NCI-H1417 (cell line): Measurements from ENCODE around the gene GJC2.
A peak's percentile ranks its signal among the peaks of the same experiment; 100 is the strongest.
"Not testable (repeated sequence)": the region's sequence is repeated elsewhere in the genome, so short reads cannot be mapped to it uniquely, and the experiment has no call there.

Experiments used
- DNase-seq, 3 experiments: peaks; one replicate each; lab custom pipeline; 2025; lab: John Stamatoyannopoulos, UW

GJC2 gene

DNA sequence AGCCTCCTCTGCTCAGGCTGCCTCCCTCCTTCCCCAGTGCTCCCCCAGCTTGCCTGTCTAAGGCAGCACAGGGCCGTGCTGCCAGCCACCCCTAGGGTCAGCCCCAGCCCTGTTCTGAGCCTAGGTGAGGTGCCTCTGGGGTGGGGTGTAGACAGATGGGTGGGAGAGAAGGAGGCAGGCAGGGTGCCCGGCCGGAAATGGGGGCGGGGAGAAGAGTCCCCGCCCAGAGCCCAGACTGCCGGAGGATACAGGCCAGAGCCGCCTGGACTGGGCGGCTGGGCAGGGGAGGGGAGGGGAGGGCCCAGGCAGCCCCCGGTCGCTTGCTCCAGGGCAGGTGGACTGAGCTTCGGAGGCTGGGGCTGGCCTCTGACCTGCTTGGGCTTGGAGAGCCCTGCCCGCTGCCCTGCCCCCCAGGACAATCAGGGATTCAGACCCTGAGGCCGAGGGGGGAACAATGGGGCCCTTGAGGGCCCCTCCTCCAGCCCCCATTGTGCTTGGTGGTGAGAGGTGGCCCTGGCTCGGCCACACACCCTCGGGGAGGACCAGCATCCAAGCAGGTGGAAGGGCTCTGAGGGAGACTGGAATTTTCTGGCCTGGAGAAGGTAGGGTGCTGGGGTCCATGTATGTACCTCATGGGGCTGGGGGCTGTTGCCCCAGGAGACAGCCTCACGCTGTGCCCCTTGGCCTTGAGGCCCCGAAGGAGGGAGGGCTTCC lies at the start of gene GJC2:
Gene GJC2 (plus strand): TSS at position 525 of the 714 bp plus-strand sequence. CDS start 7,829 bp downstream, outside the sequence.
- no peak for DNase-seq

DNA sequence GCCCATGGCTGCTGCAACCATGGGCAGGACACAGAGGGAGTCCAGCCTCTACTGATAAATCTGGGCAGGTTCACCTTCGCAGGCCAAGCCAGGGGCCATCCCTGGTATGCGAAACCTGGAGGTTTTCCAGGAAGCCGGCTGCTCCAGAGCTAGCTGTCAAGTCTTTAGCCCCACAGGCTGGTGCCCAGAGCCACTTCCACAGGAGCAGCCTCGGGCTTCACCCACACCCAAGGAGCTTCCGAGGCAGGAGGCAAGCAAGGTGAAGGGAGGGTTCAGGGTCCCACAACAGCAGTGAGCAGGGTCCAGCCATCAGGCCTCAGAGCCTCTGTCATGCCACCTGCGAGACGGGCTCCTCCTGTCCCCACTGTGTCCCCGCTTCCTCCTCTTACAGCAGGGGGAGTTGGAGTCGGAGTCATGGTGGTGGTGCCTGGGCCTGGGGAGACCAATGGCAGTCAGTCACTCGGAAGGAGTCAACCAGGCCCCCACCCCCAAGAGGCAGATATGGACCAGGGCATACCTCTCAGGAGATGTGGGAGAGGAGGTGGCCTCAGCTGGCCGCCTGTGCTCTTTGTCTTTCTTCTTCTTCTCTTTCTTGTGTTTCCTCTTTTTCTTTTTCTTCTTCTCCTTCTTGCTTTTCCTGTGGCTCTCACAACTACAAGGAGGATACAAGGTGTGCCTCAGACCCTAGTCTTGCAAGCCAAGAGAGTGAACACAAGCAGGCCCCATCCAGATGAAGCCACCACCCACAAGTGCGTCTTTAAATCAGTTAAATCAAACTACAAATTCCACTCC lies 48.7 kb upstream of the GJC2 start:
- DNase-seq, result no peak

DNA sequence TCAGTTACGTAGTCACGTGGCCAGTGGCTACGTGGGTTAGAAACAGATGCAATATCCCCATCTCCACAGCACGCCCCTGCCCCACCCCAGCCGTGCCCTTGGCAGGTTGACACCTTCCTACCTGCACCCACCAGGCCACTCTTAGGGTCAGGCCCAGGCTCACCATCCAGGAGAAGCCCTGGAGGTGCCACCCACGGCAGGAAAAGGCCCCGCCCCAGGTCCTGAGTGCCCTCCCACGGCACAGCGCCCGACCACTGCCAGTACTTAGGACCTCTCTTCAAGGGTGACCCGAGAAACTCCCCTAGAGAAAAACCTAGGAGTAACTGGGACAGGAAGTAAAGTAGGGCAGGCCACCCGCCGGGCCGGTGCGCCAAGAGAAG lies 48.1 kb upstream of the GJC2 start:
- peak in 1 of 3 experiments; percentile 35 for DNase-seq

DNA sequence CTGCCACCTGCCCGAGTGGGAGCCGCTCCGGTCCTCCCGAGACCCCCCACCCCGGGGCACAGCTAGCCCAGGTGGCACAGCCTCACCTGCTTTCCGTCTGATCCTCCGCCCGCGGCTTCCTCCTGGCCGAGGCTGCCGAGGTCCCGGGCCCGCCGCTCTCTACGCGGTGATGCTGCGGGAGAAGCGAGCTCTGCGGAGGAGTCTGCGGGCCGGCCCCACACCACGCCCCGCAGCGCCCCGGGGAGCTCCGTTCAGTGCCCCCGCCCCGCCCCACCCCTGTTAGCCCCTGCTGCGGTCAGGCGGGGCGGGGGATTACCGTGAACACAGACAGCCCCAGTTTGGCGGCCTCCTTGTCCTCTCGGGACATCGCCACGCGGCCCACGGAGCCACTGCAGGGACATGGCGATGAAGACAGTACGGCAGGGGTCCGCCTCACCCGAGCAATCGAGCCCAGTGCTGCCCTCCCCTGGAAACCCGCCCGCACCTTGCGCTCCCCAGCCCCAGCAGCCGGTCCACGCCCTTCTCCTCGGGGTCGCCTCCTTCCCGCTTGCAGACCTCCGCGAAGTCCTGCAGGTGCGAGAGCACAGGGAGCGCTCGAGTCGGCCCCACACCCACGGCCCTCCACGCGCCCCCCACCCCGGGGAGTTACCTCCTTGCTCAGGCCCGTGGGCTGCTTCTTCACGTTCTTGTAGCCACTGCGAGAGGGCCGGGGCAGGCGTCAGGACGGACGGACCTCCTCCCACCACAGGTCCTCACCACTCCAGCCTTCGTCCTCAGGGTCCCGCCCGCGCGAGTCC lies 47.5 kb upstream of the GJC2 start:
- DNase-seq, result peak in 2 of 3 experiments; percentile 61 to 65

DNA sequence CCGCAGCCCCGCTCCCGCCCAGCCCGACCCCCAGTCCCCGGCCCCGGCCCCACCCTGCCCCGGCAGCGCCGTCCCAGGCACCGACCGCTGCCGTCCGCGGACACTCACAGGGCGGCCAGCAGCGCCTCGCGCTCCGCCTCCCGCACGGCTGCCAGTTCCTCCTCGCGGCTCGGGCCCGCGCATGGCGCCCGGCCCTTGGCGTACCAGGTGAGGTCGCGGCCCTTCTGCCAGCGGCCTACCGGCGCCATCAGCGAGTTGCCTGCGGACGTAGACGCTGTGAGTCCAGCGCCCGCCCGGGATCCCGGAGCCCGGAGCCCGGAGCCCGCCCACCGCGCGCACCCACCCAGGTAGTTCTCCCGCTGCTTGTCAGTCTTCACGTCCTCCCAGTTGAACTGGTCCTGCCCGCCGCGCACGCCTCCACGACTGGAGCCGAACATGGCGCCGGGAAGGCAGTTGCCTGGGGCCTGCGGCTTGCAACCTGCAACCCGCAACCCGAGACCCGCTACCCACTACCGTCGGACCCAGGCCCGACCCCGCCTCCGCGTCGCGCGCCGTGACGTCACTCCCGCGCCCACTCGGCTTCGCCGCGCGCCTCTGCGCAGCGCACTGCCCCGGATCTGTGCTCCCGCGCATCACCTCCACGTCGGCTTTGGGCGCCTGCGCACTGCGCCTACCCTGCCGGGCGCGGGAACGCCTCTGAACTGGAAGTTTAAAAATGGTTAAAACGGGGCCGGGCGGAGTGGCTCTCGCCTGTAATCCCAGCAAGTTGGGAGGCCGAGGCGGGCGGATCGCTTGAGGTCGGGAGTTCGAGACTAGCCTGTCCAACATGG lies 46.7 kb upstream of the GJC2 start, which contains the start of gene C1orf35:
Gene C1orf35 (minus strand): TSS at position 535 of the 830 bp plus-strand sequence. CDS start 98 bp downstream, at position 437.
- DNase-seq, result peak; percentile 85 to 96 (median 94)

DNA sequence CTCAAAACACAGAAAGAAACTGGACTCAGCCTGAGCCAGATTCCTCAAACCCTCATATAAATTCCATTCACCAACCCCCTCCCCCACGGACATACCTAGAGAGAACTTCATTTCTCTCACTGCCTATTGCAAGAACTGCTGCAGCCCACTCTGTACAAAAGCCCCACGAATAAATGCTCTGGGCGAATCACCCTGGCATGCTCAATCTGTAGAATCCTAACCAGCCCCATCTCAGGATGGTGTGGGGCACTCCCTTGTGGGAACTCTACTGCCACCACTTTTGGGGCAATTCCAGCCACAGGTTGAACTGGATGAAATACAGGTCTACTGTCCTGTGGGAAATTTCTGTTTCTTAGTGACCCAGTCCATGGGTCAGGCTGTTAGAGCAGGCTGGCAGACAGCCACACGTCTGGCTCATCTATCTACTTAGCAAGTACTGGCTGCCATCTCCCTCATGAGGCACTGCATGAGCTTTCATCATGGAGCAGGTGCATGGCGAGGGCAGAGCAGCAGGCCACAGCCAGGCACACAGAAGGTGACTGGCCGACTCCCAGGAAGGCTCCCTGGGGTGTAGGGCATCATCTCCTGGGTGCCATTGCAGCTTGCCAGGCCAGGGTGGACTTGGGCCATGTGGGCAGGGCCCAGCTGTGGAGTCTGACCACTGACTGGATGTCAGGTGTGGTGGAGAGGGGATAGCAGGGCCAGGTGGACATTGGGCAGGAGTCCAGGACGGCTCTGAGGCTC lies 45.0 kb upstream of the GJC2 start:
- DNase-seq, result no peak

GRCh38 chr1:228105270-228105995 lies 44.3 kb upstream of the GJC2 start:
- no peak for DNase-seq

- no peak for DNase-seq
These were observed 43.5 kb upstream of the GJC2 start for GRCh38 chr1:228105996-228106799.

GRCh38 chr1:228106800-228107054 lies 43.0 kb upstream of the GJC2 start:
- DNase-seq, result no peak

DNA sequence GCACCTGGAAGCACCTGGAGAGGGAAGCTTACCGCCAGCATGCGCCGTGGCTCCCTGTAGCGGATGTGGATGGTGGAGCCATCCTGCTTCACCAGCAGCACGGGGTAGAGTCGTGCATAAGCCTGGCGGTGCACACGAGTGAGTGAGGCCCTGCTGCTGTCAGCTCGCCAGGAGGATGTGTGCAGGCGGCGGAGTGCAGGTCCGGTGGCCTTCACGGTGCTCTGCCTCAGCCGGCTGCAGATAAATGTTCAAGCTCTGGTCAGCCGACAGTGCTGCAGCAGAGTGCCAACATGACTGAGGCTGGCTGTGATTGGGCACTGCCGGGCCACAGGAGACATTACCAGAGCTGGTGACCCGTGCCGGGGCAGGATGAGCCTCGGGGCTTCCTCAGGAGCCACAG lies 42.1 kb upstream of the GJC2 start:
- DNase-seq, result no peak

- no peak for DNase-seq
These were observed 41.6 kb upstream of the GJC2 start for GRCh38 chr1:228108055-228108690.

- DNase-seq, result no peak
These were observed 41.0 kb upstream of the GJC2 start for GRCh38 chr1:228108742-228109072.

DNA sequence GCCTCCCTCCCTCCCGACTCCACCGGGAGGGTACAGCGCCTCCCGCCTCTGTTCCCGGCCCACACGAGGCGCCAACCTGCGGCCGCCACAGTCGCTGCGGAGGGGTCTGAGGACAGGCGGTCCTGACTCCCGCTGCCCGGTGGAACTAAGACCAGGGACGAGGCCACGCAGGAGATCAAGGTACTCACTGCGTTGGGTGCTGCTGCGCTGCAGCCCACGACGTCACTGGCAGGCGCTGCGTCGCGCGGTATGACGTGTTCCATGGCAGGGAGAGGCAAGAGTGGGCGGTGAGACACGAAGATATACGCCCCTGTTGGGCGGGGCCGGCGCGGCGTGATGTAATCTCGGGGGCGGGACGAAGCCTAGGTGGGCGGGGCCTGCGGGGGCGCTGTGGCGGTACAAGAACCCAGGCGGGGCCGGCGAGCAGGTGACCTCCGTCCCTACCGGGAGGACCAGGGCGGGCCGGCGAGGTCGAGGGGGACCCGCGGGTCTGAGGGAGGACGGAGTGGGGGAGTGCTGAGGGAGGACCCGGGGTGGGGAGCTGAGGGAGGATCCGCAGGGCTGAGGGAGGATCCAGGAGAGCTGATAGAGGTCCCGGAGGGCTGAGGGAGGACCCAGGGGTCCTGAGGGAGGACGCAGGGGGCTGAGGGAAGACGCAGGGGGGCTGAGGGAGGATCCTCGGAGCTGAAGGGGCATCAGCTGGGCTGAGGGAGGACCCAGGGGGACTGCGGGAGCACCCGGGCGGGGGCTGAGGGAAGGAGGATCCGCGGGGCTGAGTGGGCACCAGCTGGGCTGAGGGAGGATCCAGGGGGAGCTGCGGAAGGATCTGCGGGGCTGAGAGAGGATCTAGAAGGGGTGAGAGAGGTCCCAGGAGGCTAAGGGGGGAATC lies 40.4 kb upstream of the GJC2 start, which contains the start of gene MRPL55:
Gene MRPL55 (minus strand): TSS at position 227 of the 889 bp plus-strand sequence. CDS start 1,039 bp downstream, outside the sequence.
- peak; percentile 92 to 97 (median 95) for DNase-seq

DNA sequence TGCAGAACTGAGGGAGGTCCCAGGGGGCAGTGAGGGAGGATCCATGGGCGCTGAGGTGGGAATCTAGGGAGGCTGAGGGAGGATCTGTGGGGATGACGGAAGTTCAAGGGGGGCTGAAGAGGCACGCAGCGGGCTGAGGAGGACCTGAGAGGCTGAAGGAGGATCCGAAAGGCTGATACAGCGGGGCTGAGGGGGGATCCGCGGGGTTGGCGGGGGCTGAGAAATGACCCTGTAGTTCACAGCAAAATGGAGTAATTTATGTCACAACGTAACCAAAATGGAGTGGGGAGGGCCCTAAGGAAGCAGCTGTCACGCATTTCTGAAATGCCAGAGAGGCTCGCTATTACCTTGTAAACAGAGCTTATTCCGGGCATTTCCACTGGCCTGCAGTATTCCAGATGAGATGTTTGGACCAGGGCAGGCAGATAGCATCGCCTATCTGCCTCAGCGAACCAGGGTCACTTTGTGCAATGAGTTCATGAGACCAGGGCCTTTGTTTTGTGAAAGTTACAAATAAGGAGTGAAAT lies 39.7 kb upstream of the GJC2 start:
- no peak for DNase-seq

- DNase-seq, result no peak
These were observed 39.2 kb upstream of the GJC2 start for GRCh38 chr1:228110556-228110955.

GRCh38 chr1:228111315-228111714 lies 38.4 kb upstream of the GJC2 start:
- not testable (repeated sequence) for DNase-seq

GRCh38 chr1:228112167-228112566 lies 37.6 kb upstream of the GJC2 start:
- DNase-seq, result no peak

DNA sequence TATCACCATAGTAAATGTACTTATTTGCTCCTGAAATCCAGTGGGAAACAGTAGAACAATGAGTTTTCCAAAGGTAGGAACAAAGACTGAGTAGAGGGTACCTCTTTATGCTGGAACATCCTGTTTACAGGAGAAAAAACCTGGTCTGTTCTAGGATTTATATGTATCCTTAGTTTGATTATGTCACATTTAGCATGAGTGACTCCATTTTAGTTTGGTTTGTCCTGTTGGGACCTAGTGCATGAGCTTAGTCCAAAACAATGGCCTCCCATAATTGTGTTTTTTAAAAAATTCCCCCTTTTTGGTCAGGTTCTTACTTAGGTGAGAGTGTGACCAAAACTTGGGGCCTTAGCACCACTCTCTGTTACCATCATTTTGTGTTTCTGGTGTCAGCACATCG lies 37.1 kb upstream of the GJC2 start:
- DNase-seq, result no peak
